ENCODE results near the gene OBSCN.

DNA sequence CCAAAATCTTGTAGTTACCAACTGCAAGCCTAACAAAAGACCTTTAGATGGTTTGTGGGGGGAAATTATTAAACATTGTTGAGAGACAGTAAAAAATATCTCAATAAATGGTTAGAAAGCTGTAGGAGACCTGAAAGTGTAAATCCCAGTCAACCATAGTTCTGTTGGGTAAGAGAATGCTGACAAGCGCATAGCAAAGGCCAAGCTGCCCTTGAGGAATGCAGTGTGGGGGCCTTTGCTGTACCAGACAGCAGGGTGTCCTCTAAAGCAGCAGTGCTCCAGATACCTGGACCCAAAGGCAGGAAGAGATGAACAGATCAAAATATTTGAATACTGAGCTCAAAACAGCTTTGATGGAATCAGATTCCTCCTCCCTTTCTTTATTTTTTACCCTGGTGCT lies 54.6 kb downstream of the OBSCN start:
- TF ChIP-seq REST (IDR thresholded peaks at IDR 0.05; ENCODE audit: insufficient read depth in 1 of 2, low read depth in 2 of 2, low read length in 1 of 2) (no peak), POLR2AphosphoS5 (IDR thresholded peaks at IDR 0.05; ENCODE audit: low read depth, low read length) (no peak)
- TF ChIP-seq, protein P1, sequence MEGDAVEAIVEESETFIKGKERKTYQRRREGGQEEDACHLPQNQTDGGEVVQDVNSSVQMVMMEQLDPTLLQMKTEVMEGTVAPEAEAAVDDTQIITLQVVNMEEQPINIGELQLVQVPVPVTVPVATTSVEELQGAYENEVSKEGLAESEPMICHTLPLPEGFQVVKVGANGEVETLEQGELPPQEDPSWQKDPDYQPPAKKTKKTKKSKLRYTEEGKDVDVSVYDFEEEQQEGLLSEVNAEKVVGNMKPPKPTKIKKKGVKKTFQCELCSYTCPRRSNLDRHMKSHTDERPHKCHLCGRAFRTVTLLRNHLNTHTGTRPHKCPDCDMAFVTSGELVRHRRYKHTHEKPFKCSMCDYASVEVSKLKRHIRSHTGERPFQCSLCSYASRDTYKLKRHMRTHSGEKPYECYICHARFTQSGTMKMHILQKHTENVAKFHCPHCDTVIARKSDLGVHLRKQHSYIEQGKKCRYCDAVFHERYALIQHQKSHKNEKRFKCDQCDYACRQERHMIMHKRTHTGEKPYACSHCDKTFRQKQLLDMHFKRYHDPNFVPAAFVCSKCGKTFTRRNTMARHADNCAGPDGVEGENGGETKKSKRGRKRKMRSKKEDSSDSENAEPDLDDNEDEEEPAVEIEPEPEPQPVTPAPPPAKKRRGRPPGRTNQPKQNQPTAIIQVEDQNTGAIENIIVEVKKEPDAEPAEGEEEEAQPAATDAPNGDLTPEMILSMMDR (IDR thresholded peaks at IDR 0.05), result no peak
